B cell (primary cell): ENCODE results near the gene FAM3A. TPM values are rescaled to one million over a fixed set of nuclear protein-coding genes. Genes with fewer than 3 reads are reported as not detected.
A peak's percentile ranks its signal among the peaks of the same experiment; 100 is the strongest.

Experiments used
- ATAC-seq: fragments of 200-7000 bp; cut with Tn5 transposase; one replicate; pipeline ENCODE4 v1.10.0; 2021; ENCODE audit warnings: low read depth, mild to moderate bottlenecking, moderate number of reproducible peaks, moderate library complexity
- CTCF ChIA-PET: fragments of 350-600 bp; sonication (Branson Sonifier 250); formaldehyde crosslinking; loops from one replicate; lab custom pipeline; 2021; ENCODE audit warnings: antibody characterized with exemption, inconsistent platforms; lab: Charles Lee
- POLR2A ChIA-PET: fragments of 350-600 bp; sonication (Branson Sonifier 250); formaldehyde crosslinking; loops from one replicate; lab custom pipeline; 2021; ENCODE audit warnings: antibody characterized with exemption; lab: Charles Lee
- DNase-seq: peaks from one replicate; pipeline ENCODE4 v3.0.0; 2013
- H2AFZ ChIP-seq: 2 replicates; pipeline ENCODE4 v1.6.1; 2012; ENCODE audit warnings: mild to moderate bottlenecking, low read depth, low read length; ENCODE audit not compliant: insufficient read depth, poor library complexity, severe bottlenecking
- H3K27ac ChIP-seq, 2 donors: 1 replicate in 1 of 2; 2 replicates in 1 of 2; pipeline ENCODE4 v1.5.1; 2012 to 2013; ENCODE audit warnings: low read length in 2 of 2, mild to moderate bottlenecking in 2 of 2, moderate library complexity in 1 of 2
- H3K27me3 ChIP-seq, 4 experiments: fragments of 200-600 bp in 1 of 4; sonication (generic) in 1 of 4; replicated peaks in 1 of 4; 1 replicate in 2 of 4; 2 replicates in 2 of 4; pipeline versions ENCODE4 v1.6.1 to v1.7.0; 2013 to 2016; ENCODE audit warnings: low read length in 3 of 4, mild to moderate bottlenecking in 2 of 4, mixed read lengths in 1 of 4, moderate library complexity in 1 of 4; ENCODE audit not compliant: insufficient read depth in 4 of 4, control insufficient read depth in 3 of 4; ENCODE audit errors: control extremely low read depth in 1 of 4
- H3K36me3 ChIP-seq, 2 experiments: replicated peaks in 1 of 2; 1 replicate in 1 of 2; 2 replicates in 1 of 2; pipeline versions ENCODE4 v1.6.1 to v1.7.1; 2013; ENCODE audit warnings: low read length in 1 of 2; ENCODE audit not compliant: insufficient read depth in 2 of 2, control insufficient read depth in 1 of 2; ENCODE audit errors: control extremely low read depth in 1 of 2, extremely low read depth in 1 of 2
- H3K4me1 ChIP-seq, 2 donors: fragments of 200-600 bp in 1 of 2; sonication (generic) in 1 of 2; 1 replicate in 1 of 2; 2 replicates in 1 of 2; pipeline versions ENCODE4 v1.5.1 to v1.6.1; 2013 to 2017; ENCODE audit warnings: low read length in 2 of 2; ENCODE audit not compliant: control insufficient read depth in 2 of 2, insufficient read depth in 2 of 2
- H3K4me2 ChIP-seq: replicated peaks from 2 replicates; pipeline ENCODE3; 2012; ENCODE audit warnings: mild to moderate bottlenecking, low read depth, low read length; ENCODE audit not compliant: poor library complexity, severe bottlenecking
- H3K4me3 ChIP-seq, 5 experiments: fragments of 200-600 bp in 1 of 5; sonication (generic) in 1 of 5; 1 replicate in 3 of 5; 2 replicates in 2 of 5; pipeline versions ENCODE4 v1.5.1 to v1.7.0; 2011 to 2016; ENCODE audit warnings: low read length in 4 of 5, mild to moderate bottlenecking in 4 of 5, low read depth in 2 of 5, control low read depth in 1 of 5, moderate library complexity in 1 of 5; ENCODE audit not compliant: insufficient read depth in 1 of 5; ENCODE audit errors: control extremely low read depth in 1 of 5, extremely low read depth in 1 of 5
- H3K79me2 ChIP-seq: fragments of 200-600 bp; sonication (generic); one replicate; pipeline ENCODE4 v1.6.0; 2016; ENCODE audit warnings: low read length; ENCODE audit not compliant: control insufficient read depth, insufficient read depth
- H3K9ac ChIP-seq: fragments of 200-600 bp; sonication (generic); 2 replicates; pipeline ENCODE4 v1.6.1; 2017; ENCODE audit warnings: mild to moderate bottlenecking, low read length, moderate library complexity
- H3K9me3 ChIP-seq, 3 donors: one replicate each; pipeline versions ENCODE4 v1.6.1 to v1.7.1; 2013; ENCODE audit warnings: low read length in 2 of 3; ENCODE audit not compliant: control insufficient read depth in 2 of 3, insufficient read depth in 1 of 3; ENCODE audit errors: control extremely low read depth in 1 of 3
- H4K20me1 ChIP-seq: 2 replicates; pipeline ENCODE4 v1.6.0; 2012; ENCODE audit warnings: mild to moderate bottlenecking, low read length; ENCODE audit not compliant: insufficient read depth, control insufficient read depth, poor library complexity, severe bottlenecking
- H3K27ac Mint-ChIP-seq: one replicate; pipeline ENCODE4 v1.8.0; 2021; ENCODE audit warnings: mixed read lengths
- H3K27me3 Mint-ChIP-seq: one replicate; pipeline ENCODE4 v1.8.0; 2021; ENCODE audit warnings: mixed read lengths
- H3K4me1 Mint-ChIP-seq: one replicate; pipeline ENCODE4 v1.8.0; 2021; ENCODE audit warnings: mixed read lengths
- H3K4me3 Mint-ChIP-seq: one replicate; pipeline ENCODE4 v1.8.0; 2021; ENCODE audit warnings: mixed read lengths
- H3K9me3 Mint-ChIP-seq: one replicate; pipeline ENCODE4 v1.8.0; 2022; ENCODE audit warnings: mixed read lengths; ENCODE audit not compliant: insufficient read depth
- CTCF ChIP-seq: fragments of 200-600 bp; IDR thresholded peaks from one replicate; pipeline ENCODE4 v1.8.0; 2022; ENCODE audit warnings: antibody characterized with exemption, mild to moderate bottlenecking
- EZH2 ChIP-seq: IDR thresholded peaks from 2 replicates; pipeline ENCODE4 v1.6.1; 2012; ENCODE audit warnings: borderline replicate concordance, low read depth, mild to moderate bottlenecking, moderate library complexity, low read length; ENCODE audit not compliant: insufficient read depth, poor library complexity, severe bottlenecking
- WGBS: methylation state at CpG from one replicate; pipeline ENCODE4 v1.1.5; 2013; ENCODE audit warnings: missing lambda C conversion rate; ENCODE audit not compliant: insufficient coverage; 5-methylcytosine and 5-hydroxymethylcytosine counted together
- intact Hi-C: fragments of 100-400 bp; cut with micrococcal nuclease; formaldehyde crosslinking; loops from one replicate; pipeline ENCODE4 v1.10.0; 2022
- polyA plus RNA-seq: library from polyadenylated mRNA; depleted of rRNA; stranded (reverse); fragments of >200 nt; gene quantifications from 2 replicates; pipeline ENCODE4 v1.2.3, GENCODE V29; 2012
- total RNA-seq, 2 donors: library from RNA; stranded (reverse); fragments of 120-200 nt in 1 of 2; gene quantifications; 1 replicate in 1 of 2; 2 replicates in 1 of 2; pipeline versions ENCODE4 v1.2.3 to v1.2.4, GENCODE V29; 2013 to 2022

Gene FAM3A
- total and polyA plus RNA-seq, 2 donors (not counting 1 experiment from before 2014, with no cell fraction given), result 39.6 to 59.4 TPM

GRCh38 chrX:154477891-154478477, 38.0 kb downstream of the FAM3A start:
- Mint-ChIP-seq H3K4me3 (peak overlapping the region; percentile 88), H3K4me1 (peaks cover 17% of the 10 kb centered on the region), H3K27me3 (no peaks in the 10 kb centered on the region), H3K27ac (peak overlapping the region; percentile 94), H3K9me3 (no peaks in the 10 kb centered on the region)
- no peaks in the 10 kb centered on the region for H3K9me3 ChIP-seq
- DNase-seq (no peak), ATAC-seq (no peak)
- no peaks in the 10 kb centered on the region for H3K27me3 ChIP-seq
- H3K27ac ChIP-seq, result peak overlapping the region; percentile 41 to 75
- no peaks in the 10 kb centered on the region for H4K20me1 ChIP-seq
- H3K9ac ChIP-seq, result peak overlapping the region; percentile 49
- WGBS, result 50% methylated on average over 7 of the region's 24 CpGs
- peak overlapping the region; percentile 65 for H2AFZ ChIP-seq
- intact Hi-C loops, result loop anchor here (5.0 kb wide), 1 partner anchor 36 kb away; the partner anchor contains the start of gene FAM50A
- ChIA-PET POLR2A (interaction anchor here (1.1 to 1.8 kb wide), 2 partner anchors 11 to 19 kb away, joined by 5 to 6 read pairs; partner anchors contain the start of gene PLXNA3), CTCF (interaction anchor here (1.0 to 1.9 kb wide), 2 partner anchors 49 to 79 kb away, joined by 3 to 5 read pairs; partner anchors contain the start of gene RPL10)
- peaks cover 5 to 16% of the 10 kb centered on the region in 2 donors for H3K4me1 ChIP-seq
- peak overlapping the region; percentile 75 for H3K4me2 ChIP-seq
- H3K36me3 ChIP-seq, result no peaks in the 10 kb centered on the region
- H3K4me3 ChIP-seq, result peak overlapping the region in 4 of 5 experiments; percentile 51 to 59 (median 54)
- TF ChIP-seq CTCF (no peak), EZH2 (no peak)
- no peaks in the 10 kb centered on the region for H3K79me2 ChIP-seq

GRCh38 chrX:154476821-154477220, 39.2 kb downstream of the FAM3A start:
- CTCF ChIA-PET, result interaction anchor here (1.0 to 1.2 kb wide), 2 partner anchors 18 to 78 kb away, joined by 3 read pairs; partner anchors contain the start of gene RPL10
- intact Hi-C loops, result loop anchor here (5.0 kb wide), 1 partner anchor 35 kb away; the partner anchor contains the start of gene FAM50A
- Histone ChIP-seq H2AFZ (no peak overlapping the region), H3K9me3 (no peaks in the 10 kb centered on the region), H3K4me3 (no peak overlapping the region), H3K4me2 (no peak overlapping the region), H3K27ac (no peak overlapping the region), H3K9ac (no peak overlapping the region), H4K20me1 (no peaks in the 10 kb centered on the region), H3K4me1 (peaks cover 5 to 16% of the 10 kb centered on the region in 2 donors), H3K36me3 (peaks cover 0 to under 1% of the 10 kb centered on the region in 2 experiments), H3K79me2 (no peaks in the 10 kb centered on the region), H3K27me3 (no peaks in the 10 kb centered on the region)
- POLR2A ChIA-PET, result interaction anchor here (0.6 to 1.2 kb wide), 2 partner anchors 18 to 53 kb away, joined by 3 read pairs; no protein-coding TSS in a partner anchor
- 96% methylated on average over 4 of the region's 8 CpGs for WGBS
- no peak for DNase-seq
- ATAC-seq, result no peak
- Mint-ChIP-seq H3K4me3 (no peak overlapping the region), H3K9me3 (no peaks in the 10 kb centered on the region), H3K27me3 (no peaks in the 10 kb centered on the region), H3K4me1 (peaks cover 11% of the 10 kb centered on the region), H3K27ac (no peak overlapping the region)
- TF ChIP-seq CTCF (no peak), EZH2 (no peak)
